ENCODE measurements around the gene ITPKC. TPM values are rescaled to one million over a fixed set of nuclear protein-coding genes. Genes with fewer than 3 reads are reported as not detected.
A peak's percentile ranks its signal among the peaks of the same experiment; 100 is the strongest.

Gene ITPKC
- polyA plus RNA-seq, 1 donor from 2014 or later, result 16.8 TPM

DNA sequence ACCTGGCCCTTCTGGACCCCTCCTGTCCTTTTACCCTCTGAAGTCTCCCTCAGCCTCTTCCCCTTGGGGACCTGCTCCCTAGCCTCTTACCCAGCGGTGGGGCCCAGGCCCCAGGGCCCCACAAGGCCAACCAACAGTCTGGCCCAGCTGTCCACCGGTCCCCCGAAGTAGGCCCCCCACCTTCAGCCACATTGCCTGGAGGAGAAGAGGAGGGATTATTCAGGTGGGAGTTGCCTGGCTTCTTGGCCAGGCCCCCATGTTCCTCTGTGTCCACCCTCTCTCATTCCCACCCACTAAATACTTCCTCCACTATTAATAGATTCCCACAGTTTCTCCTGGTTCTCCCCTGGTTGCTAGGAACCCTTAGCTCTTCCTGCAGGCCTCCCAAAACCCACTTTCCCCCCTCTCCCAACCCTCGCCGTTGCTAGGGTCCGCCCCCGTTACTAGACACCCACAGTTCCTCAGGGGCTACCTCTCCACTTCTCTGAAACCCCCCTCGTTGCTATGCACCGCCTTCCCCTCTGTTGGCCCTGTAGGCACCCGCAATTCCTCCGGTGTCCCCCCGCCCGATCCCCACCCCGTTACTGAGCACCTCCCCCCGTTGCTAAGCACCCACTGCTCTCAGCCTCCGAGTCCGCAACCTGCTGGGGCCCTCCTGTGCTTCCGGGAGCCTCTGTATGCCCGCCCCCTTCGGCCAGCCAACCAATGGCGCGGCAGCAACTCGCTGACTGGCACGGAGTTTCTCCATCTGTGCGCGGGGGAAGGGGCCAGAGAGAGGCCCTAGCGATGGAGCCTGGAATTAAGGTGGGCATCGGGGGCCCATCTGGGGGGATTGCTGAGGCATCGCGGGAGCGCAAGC is 2.2 kb upstream of the ITPKC start:
- TF ChIP-seq SMC3 (conservative IDR thresholded peaks at IDR 0.05; ENCODE audit: poor library complexity) (no peak), RAD21 (conservative IDR thresholded peaks at IDR 0.05) (no peak), TAF1 (IDR thresholded peaks at IDR 0.05; ENCODE audit: low read depth) (no peak), EP300 (conservative IDR thresholded peaks at IDR 0.05; ENCODE audit: poor library complexity, severe bottlenecking) (no peak), REST (IDR thresholded peaks at IDR 0.05; ENCODE audit: borderline replicate concordance) (no peak), MXI1 (conservative IDR thresholded peaks at IDR 0.05; ENCODE audit: poor library complexity, severe bottlenecking) (no peak), POLR2AphosphoS5 (IDR thresholded peaks at IDR 0.05) (peak; percentile 79), CTCF (IDR thresholded peaks at IDR 0.05; ENCODE audit: poor library complexity, severe bottlenecking) (peak; percentile 48), EZH2 (IDR thresholded peaks at IDR 0.05; ENCODE audit: borderline replicate concordance, insufficient read depth, low read length, poor library complexity, severe bottlenecking) (no peak)
- Histone ChIP-seq H3K27ac (ENCODE audit: low read length) (peak overlapping the region; percentile 96), H3K9ac (ENCODE audit: low read length) (peak overlapping the region; percentile 84), H3K27me3 (ENCODE audit: insufficient read depth, low read depth, low read length) (no peaks in the 10 kb centered on the region), H3K79me2 (replicated peaks; ENCODE audit: insufficient read depth, low read length) (peaks cover 29% of the 10 kb centered on the region), H3K36me3 (ENCODE audit: insufficient read depth, low read length) (no peaks in the 10 kb centered on the region), H3K9me2 (ENCODE audit: insufficient read depth, low read length) (no peaks in the 10 kb centered on the region), H3F3A (ENCODE audit: insufficient read depth, low read length, poor library complexity, severe bottlenecking) (peaks cover 4% of the 10 kb centered on the region), H3K4me3 (ENCODE audit: low read length) (peak overlapping the region; percentile 97), H3K9me3 (ENCODE audit: low read length) (no peaks in the 10 kb centered on the region), H4K20me1 (ENCODE audit: insufficient read depth) (no peaks in the 10 kb centered on the region), H3K4me2 (ENCODE audit: low read length) (peak overlapping the region; percentile 100), H2AFZ (ENCODE audit: low read depth, low read length) (peak overlapping the region; percentile 75)

DNA sequence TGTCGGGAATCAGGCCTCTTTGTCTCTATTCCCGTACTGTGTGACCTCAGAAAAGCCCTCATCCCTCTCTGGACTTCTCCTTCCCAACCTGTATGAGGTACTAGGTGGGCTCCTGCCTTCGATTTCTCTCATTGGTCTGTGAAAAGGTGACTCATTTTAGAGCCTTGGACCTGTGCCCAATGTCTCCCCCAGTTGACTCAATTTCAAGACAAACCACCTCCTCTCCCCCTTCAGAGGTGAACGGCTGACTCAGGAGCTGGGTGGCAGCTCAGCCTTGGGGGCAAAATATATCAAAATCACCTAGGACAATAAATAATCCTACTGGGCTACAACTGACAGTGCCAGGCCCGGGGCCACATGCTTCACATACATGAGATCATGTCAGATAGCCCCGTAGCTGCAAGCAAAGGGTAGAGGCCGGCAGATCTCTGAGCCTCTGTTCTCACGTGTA is 856 bp upstream of the ITPKC start:
- H3K9me3 ChIP-seq (ENCODE audit: low read length), result no peaks in the 10 kb centered on the region
- peaks cover 32% of the 10 kb centered on the region for H3K79me2 ChIP-seq (replicated peaks; ENCODE audit: insufficient read depth, low read length)
- H3K27me3 ChIP-seq (ENCODE audit: insufficient read depth, low read depth, low read length), result no peaks in the 10 kb centered on the region
- peak overlapping the region; percentile 97 for H3K4me3 ChIP-seq (ENCODE audit: low read length)
- TF ChIP-seq RAD21 (conservative IDR thresholded peaks at IDR 0.05) (no peak), TAF1 (IDR thresholded peaks at IDR 0.05; ENCODE audit: low read depth) (peak; percentile 0), POLR2AphosphoS5 (IDR thresholded peaks at IDR 0.05) (no peak), EZH2 (IDR thresholded peaks at IDR 0.05; ENCODE audit: borderline replicate concordance, insufficient read depth, low read length, poor library complexity, severe bottlenecking) (no peak)
- no peaks in the 10 kb centered on the region for H3K36me3 ChIP-seq (ENCODE audit: insufficient read depth, low read length)
- H3K9me2 ChIP-seq (ENCODE audit: insufficient read depth, low read length), result no peaks in the 10 kb centered on the region
- peak overlapping the region; percentile 84 for H3K9ac ChIP-seq (ENCODE audit: low read length)
- H4K20me1 ChIP-seq (ENCODE audit: insufficient read depth), result no peaks in the 10 kb centered on the region
- peak overlapping the region; percentile 37 for H2AFZ ChIP-seq (ENCODE audit: low read depth, low read length)
- H3K4me2 ChIP-seq (ENCODE audit: low read length), result peak overlapping the region; percentile 100
- peaks cover 4% of the 10 kb centered on the region for H3F3A ChIP-seq (ENCODE audit: insufficient read depth, low read length, poor library complexity, severe bottlenecking)
- H3K27ac ChIP-seq (ENCODE audit: low read length), result peak overlapping the region; percentile 96

Data from neural cell (in vitro differentiated cells).